Measurements from ENCODE around the gene GNG7. TPM values are rescaled to one million over a fixed set of nuclear protein-coding genes. Genes with fewer than 3 reads are reported as not detected.

The GNG7 gene
- total RNA-seq, 1 donor from 2014 or later = 7.7 TPM

DNA sequence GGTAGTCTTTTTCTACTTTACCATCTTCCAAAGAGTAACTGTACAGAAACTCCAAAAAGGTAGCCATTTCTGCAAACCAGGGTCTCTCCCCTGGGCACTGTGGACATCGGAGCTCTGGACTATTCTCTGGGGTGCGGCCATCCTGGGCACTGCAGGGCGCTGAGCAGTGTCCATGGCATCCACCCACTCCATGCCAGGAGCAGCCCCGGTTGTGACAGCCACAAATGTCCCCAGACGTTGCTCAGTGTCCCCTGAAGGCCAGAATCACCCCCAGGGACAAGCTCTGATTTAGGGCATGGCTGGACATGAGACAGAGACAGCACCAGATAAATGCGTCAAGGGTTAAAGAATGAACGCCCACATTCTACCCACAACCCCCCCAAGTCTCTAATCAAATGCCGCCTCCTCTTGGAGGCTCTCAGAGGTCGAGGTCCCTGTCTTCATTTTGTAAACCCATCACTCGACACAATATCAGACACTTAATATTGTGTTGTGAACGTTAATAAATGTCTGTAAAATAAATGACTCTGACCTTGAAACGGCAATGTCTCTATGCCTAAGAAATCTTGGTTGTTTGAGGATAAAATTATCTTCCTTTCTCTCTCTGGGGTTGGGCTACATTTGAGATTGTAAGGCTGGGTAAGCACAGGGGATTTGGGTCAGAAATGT, 8.9 kb downstream of the GNG7 start:
- Mint-ChIP-seq H3K36me3 (ENCODE audit: low read depth, unreplicated experiment) (no peaks in the 10 kb centered on the region), H3K9me3 (ENCODE audit: unreplicated experiment) (no peaks in the 10 kb centered on the region)
- no peak for DNase-seq (ENCODE audit: low spot score)

DNA sequence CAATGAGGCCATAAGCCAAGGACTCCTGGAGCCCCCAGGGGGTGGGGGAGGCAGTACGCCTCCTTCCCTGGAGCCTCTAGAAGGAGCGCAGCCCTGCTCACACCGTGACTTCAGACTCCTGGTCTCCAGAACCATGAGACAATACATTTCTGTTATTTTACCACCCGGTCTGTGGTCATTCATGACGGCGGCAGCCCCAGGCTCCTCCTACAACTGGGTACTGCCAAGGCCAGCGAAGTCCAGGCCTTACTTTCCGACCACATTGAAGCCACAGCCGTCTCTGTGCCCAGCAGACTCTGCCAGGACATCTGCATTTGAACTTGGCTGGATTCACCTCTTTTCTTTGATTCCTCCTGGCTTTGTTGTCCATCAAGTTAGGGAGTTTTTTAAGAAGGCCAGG, 10.5 kb downstream of the GNG7 start:
- Mint-ChIP-seq H3K27me3 (ENCODE audit: unreplicated experiment) (no peaks in the 10 kb centered on the region), H3K9me3 (ENCODE audit: unreplicated experiment) (no peaks in the 10 kb centered on the region), H3K27ac (ENCODE audit: unreplicated experiment) (no peak overlapping the region), H3K4me3 (ENCODE audit: unreplicated experiment) (no peak overlapping the region), H3K36me3 (ENCODE audit: low read depth, unreplicated experiment) (no peaks in the 10 kb centered on the region), H3K4me1 (ENCODE audit: unreplicated experiment) (peaks cover 26% of the 10 kb centered on the region)
- TF ChIP-seq, protein P1, sequence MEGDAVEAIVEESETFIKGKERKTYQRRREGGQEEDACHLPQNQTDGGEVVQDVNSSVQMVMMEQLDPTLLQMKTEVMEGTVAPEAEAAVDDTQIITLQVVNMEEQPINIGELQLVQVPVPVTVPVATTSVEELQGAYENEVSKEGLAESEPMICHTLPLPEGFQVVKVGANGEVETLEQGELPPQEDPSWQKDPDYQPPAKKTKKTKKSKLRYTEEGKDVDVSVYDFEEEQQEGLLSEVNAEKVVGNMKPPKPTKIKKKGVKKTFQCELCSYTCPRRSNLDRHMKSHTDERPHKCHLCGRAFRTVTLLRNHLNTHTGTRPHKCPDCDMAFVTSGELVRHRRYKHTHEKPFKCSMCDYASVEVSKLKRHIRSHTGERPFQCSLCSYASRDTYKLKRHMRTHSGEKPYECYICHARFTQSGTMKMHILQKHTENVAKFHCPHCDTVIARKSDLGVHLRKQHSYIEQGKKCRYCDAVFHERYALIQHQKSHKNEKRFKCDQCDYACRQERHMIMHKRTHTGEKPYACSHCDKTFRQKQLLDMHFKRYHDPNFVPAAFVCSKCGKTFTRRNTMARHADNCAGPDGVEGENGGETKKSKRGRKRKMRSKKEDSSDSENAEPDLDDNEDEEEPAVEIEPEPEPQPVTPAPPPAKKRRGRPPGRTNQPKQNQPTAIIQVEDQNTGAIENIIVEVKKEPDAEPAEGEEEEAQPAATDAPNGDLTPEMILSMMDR (IDR thresholded peaks at IDR 0.05; ENCODE audit: unreplicated experiment) = no peak
- DNase-seq (ENCODE audit: low spot score) = no peak

More for the DNA sequence above, 8.9 kb downstream of the GNG7 start:
- TF ChIP-seq, protein P1 (IDR thresholded peaks at IDR 0.05; ENCODE audit: unreplicated experiment) = no peak
- Mint-ChIP-seq H3K27me3 (ENCODE audit: unreplicated experiment) (no peaks in the 10 kb centered on the region), H3K27ac (ENCODE audit: unreplicated experiment) (no peak overlapping the region), H3K4me3 (ENCODE audit: unreplicated experiment) (no peak overlapping the region), H3K4me1 (ENCODE audit: unreplicated experiment) (peaks cover 26% of the 10 kb centered on the region)

DNA sequence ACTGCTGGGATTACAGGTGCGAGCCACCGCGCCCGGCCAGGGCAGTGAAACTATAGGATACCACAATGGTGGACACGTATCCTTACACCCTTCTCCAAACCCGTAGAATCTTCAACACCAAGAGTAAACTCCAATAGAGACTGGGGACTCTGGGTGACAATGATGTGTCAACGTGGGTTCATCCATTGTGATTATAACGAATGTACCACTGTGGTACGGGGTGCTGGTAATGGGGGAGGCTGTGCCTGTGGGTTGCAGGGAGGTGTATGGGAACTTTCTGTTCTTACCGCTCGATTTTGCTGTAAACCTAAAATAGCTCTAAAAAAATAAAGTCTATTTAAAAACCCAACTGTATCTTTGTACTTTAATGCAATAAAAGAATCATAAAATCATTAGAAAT, 11.6 kb downstream of the GNG7 start:
- no peak overlapping the region for H3K4me3 Mint-ChIP-seq (ENCODE audit: unreplicated experiment)
- no peaks in the 10 kb centered on the region for H3K9me3 Mint-ChIP-seq (ENCODE audit: unreplicated experiment)
- peaks cover 18% of the 10 kb centered on the region for H3K4me1 Mint-ChIP-seq (ENCODE audit: unreplicated experiment)
- no peak overlapping the region for H3K27ac Mint-ChIP-seq (ENCODE audit: unreplicated experiment)
- TF ChIP-seq, protein P1 (IDR thresholded peaks at IDR 0.05; ENCODE audit: unreplicated experiment) = no peak
- no peaks in the 10 kb centered on the region for H3K27me3 Mint-ChIP-seq (ENCODE audit: unreplicated experiment)
- no peaks in the 10 kb centered on the region for H3K36me3 Mint-ChIP-seq (ENCODE audit: low read depth, unreplicated experiment)
- no peak for DNase-seq (ENCODE audit: low spot score)

DNA sequence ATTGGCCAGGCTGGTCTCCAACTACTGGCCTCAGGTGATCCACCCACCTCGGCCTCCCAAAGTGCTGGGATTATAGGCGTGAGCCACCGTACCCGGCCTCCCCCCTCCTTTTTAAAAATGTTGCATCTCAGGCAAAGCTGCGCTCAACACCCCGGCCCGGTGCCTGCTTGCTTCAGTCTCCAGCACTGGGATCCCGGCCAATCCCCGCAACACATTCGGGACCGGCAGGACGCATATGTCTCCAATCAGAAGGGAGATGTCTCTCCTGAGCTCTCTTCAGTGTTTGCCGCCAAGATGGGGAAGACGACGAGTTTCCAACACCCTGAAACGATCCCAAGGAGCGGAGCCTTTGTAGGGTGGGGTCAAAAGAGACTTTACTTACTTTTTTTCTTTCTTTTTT, 16.1 kb downstream of the GNG7 start:
- Mint-ChIP-seq H3K27ac (ENCODE audit: unreplicated experiment) (no peak overlapping the region), H3K4me3 (ENCODE audit: unreplicated experiment) (no peak overlapping the region), H3K36me3 (ENCODE audit: low read depth, unreplicated experiment) (no peaks in the 10 kb centered on the region), H3K27me3 (ENCODE audit: unreplicated experiment) (peaks cover 2% of the 10 kb centered on the region), H3K4me1 (ENCODE audit: unreplicated experiment) (no peaks in the 10 kb centered on the region), H3K9me3 (ENCODE audit: unreplicated experiment) (no peaks in the 10 kb centered on the region)
- DNase-seq (ENCODE audit: low spot score) = no peak
- TF ChIP-seq, protein P1 (IDR thresholded peaks at IDR 0.05; ENCODE audit: unreplicated experiment) = no peak

DNA sequence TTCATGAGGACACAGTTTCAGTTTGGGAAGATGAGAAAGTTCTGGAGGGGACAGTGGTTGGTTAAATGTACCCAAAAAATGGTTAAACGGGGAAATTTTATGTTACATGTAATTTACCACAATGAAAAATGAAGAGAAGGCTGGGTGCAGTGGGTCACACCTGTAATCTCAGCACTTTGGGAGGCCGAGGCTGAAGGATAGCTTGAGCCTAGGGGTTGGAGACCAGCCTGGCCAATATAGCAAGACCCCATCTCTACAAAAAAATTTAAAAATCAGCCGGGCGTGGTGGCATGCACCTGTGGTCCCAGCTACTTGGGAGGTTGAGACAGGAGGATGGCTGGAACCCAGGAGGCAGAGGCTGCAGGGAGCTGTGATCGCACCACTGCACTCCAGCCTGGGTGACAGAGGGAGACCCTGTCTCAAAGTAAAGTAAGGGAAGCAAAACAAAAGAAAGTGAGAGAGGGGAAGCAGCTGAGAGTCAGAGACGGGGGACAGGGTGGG, 17.2 kb downstream of the GNG7 start:
- Mint-ChIP-seq H3K36me3 (ENCODE audit: low read depth, unreplicated experiment) (no peaks in the 10 kb centered on the region), H3K9me3 (ENCODE audit: unreplicated experiment) (no peaks in the 10 kb centered on the region), H3K4me1 (ENCODE audit: unreplicated experiment) (no peaks in the 10 kb centered on the region), H3K27me3 (ENCODE audit: unreplicated experiment) (peaks cover 2% of the 10 kb centered on the region), H3K4me3 (ENCODE audit: unreplicated experiment) (no peak overlapping the region), H3K27ac (ENCODE audit: unreplicated experiment) (no peak overlapping the region)
- TF ChIP-seq, protein P1 (IDR thresholded peaks at IDR 0.05; ENCODE audit: unreplicated experiment) = no peak
- no peak for DNase-seq (ENCODE audit: low spot score)

Measured in endothelial cell (in vitro differentiated cells).